ENCODE results near the gene CSNK1G2. TPM values are rescaled to one million over a fixed set of nuclear protein-coding genes. Genes with fewer than 3 reads are reported as not detected.

The CSNK1G2 gene
- total and polyA plus RNA-seq, 2 experiments from 2014 or later, result 56.8 to 82.5 TPM

GRCh38 chr19:1954532-1954933, 13.6 kb downstream of the CSNK1G2 start:
- peaks cover 80% of the 10 kb centered on the region for H3K79me2 ChIP-seq
- no peaks in the 10 kb centered on the region for H3K9me3 ChIP-seq (ENCODE audit: low read depth)
- WGBS (ENCODE audit: low lambda C conversion rate, missing lambda C conversion rate), result 95% methylated on average over 14 of the region's 15 CpGs
- H3K4me1 ChIP-seq (ENCODE audit: insufficient read depth), result no peaks in the 10 kb centered on the region
- H3K9me2 ChIP-seq (replicated peaks; ENCODE audit: insufficient read depth), result no peaks in the 10 kb centered on the region
- no peak overlapping the region for H3K4me2 ChIP-seq
- DNase-seq (ENCODE audit: low spot score), result no peak
- no peak overlapping the region for H3K4me3 ChIP-seq
- H3K36me3 ChIP-seq (replicated peaks; ENCODE audit: insufficient read depth, low read depth), result no peaks in the 10 kb centered on the region
- no peak overlapping the region for H3K27ac ChIP-seq
- no peak overlapping the region for H2AFZ ChIP-seq
- peaks cover 56% of the 10 kb centered on the region for H4K20me1 ChIP-seq (ENCODE audit: insufficient read depth, poor library complexity, severe bottlenecking)
- H3K27me3 ChIP-seq, result no peaks in the 10 kb centered on the region
- no peak for TF ChIP-seq EZH2phosphoT487 (IDR thresholded peaks at IDR 0.05; ENCODE audit: low read depth, severe bottlenecking, unreplicated experiment)

DNA sequence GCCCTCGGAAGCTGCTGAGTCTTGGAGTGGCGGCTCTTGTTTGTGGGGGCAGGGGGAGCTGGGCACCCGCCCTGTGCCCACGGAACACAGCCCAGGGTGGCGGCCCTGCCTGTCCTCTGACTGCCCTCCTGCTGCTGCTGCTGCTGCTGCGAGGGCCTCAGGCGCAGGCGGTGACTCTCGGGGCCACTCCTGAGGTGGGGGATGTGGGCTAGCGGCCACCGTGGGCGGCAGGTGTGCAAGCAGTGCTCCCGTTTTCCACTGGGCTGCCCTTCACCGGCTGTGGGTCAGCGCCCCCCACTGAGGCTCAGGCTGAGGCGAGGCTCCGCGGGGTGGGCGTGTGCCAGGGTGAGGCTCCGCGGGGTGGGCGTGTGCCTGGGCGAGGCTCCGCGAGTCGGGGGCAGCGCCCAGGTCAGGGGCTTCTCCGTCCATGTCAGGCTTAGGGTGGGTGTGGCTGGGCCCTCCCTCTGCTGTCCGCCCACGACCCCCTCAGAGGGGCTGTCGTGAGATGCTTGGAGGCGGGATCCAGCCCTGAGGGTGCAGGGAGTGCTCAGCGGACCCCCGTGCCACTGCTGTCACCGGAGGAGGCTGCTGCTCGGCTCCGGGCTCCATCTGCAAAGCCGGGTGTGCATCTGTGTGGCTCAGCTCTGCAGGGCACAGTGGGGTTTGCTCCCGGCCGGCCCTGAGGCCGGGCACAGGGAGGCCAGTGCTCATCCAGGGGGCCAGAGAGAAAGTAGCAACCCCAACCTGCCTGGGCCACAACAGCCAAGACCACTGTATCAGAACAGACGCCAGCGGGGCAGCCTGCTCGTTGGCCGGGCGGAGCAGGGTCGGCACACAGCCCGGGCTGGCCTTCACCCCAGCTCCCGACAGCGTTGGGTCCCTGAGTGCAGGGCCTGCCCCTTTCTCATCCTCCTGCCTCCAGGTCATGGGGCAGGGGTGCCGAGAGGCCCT, 14.5 kb downstream of the CSNK1G2 start:
- H3K36me3 ChIP-seq (replicated peaks; ENCODE audit: insufficient read depth, low read depth), result no peaks in the 10 kb centered on the region
- H3K4me1 ChIP-seq (ENCODE audit: insufficient read depth), result no peaks in the 10 kb centered on the region
- no peak for TF ChIP-seq EZH2phosphoT487 (IDR thresholded peaks at IDR 0.05; ENCODE audit: low read depth, severe bottlenecking, unreplicated experiment)
- TF ChIP-seq, protein P1, sequence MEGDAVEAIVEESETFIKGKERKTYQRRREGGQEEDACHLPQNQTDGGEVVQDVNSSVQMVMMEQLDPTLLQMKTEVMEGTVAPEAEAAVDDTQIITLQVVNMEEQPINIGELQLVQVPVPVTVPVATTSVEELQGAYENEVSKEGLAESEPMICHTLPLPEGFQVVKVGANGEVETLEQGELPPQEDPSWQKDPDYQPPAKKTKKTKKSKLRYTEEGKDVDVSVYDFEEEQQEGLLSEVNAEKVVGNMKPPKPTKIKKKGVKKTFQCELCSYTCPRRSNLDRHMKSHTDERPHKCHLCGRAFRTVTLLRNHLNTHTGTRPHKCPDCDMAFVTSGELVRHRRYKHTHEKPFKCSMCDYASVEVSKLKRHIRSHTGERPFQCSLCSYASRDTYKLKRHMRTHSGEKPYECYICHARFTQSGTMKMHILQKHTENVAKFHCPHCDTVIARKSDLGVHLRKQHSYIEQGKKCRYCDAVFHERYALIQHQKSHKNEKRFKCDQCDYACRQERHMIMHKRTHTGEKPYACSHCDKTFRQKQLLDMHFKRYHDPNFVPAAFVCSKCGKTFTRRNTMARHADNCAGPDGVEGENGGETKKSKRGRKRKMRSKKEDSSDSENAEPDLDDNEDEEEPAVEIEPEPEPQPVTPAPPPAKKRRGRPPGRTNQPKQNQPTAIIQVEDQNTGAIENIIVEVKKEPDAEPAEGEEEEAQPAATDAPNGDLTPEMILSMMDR (IDR thresholded peaks at IDR 0.05; ENCODE audit: poor library complexity), result no peak
- TF ChIP-seq EZH2 (IDR thresholded peaks at IDR 0.05; ENCODE audit: borderline replicate concordance), result no peak
- H2AFZ ChIP-seq, result no peak overlapping the region
- H3K9me2 ChIP-seq (replicated peaks; ENCODE audit: insufficient read depth), result no peaks in the 10 kb centered on the region
- DNase-seq (ENCODE audit: low spot score), result no peak
- peaks cover 79% of the 10 kb centered on the region for H3K79me2 ChIP-seq
- no peaks in the 10 kb centered on the region for H3K9me3 ChIP-seq (ENCODE audit: low read depth)
- H3K27me3 ChIP-seq, result no peaks in the 10 kb centered on the region
- peaks cover 59% of the 10 kb centered on the region for H4K20me1 ChIP-seq (ENCODE audit: insufficient read depth, poor library complexity, severe bottlenecking)
- no peak overlapping the region for H3K4me3 ChIP-seq
- 88% methylated on average over 30 of the region's 51 CpGs for WGBS (ENCODE audit: low lambda C conversion rate, missing lambda C conversion rate)
- H3K27ac ChIP-seq, result no peak overlapping the region
- H3K4me2 ChIP-seq, result no peak overlapping the region

GRCh38 chr19:1956122-1956494, 15.1 kb downstream of the CSNK1G2 start:
- Histone ChIP-seq H3K4me2 (no peak overlapping the region), H2AFZ (no peak overlapping the region), H3K36me3 (replicated peaks; ENCODE audit: insufficient read depth, low read depth) (no peaks in the 10 kb centered on the region), H3K4me1 (ENCODE audit: insufficient read depth) (no peaks in the 10 kb centered on the region), H3K27ac (no peak overlapping the region), H4K20me1 (ENCODE audit: insufficient read depth, poor library complexity, severe bottlenecking) (peaks cover 64% of the 10 kb centered on the region), H3K79me2 (peaks cover 77% of the 10 kb centered on the region), H3K4me3 (no peak overlapping the region), H3K27me3 (no peaks in the 10 kb centered on the region), H3K9me2 (replicated peaks; ENCODE audit: insufficient read depth) (no peaks in the 10 kb centered on the region), H3K9me3 (ENCODE audit: low read depth) (no peaks in the 10 kb centered on the region)
- 94% methylated on average over 12 of the region's 12 CpGs for WGBS (ENCODE audit: low lambda C conversion rate, missing lambda C conversion rate)
- DNase-seq (ENCODE audit: low spot score), result no peak
- TF ChIP-seq EZH2 (IDR thresholded peaks at IDR 0.05; ENCODE audit: borderline replicate concordance) (no peak), EZH2phosphoT487 (IDR thresholded peaks at IDR 0.05; ENCODE audit: low read depth, severe bottlenecking, unreplicated experiment) (no peak)
- TF ChIP-seq, protein P1 (IDR thresholded peaks at IDR 0.05; ENCODE audit: poor library complexity), result no peak

GRCh38 chr19:1956868-1957492, 16.0 kb downstream of the CSNK1G2 start:
- no peak for DNase-seq (ENCODE audit: low spot score)
- no peak overlapping the region for H3K27ac ChIP-seq
- H3K4me1 ChIP-seq (ENCODE audit: insufficient read depth), result no peaks in the 10 kb centered on the region
- peaks cover 63% of the 10 kb centered on the region for H4K20me1 ChIP-seq (ENCODE audit: insufficient read depth, poor library complexity, severe bottlenecking)
- H3K4me2 ChIP-seq, result no peak overlapping the region
- H3K79me2 ChIP-seq, result peaks cover 75% of the 10 kb centered on the region
- no peaks in the 10 kb centered on the region for H3K27me3 ChIP-seq
- H3K4me3 ChIP-seq, result no peak overlapping the region
- H3K9me3 ChIP-seq (ENCODE audit: low read depth), result no peaks in the 10 kb centered on the region
- 92% methylated on average over 26 of the region's 28 CpGs for WGBS (ENCODE audit: low lambda C conversion rate, missing lambda C conversion rate)
- no peaks in the 10 kb centered on the region for H3K36me3 ChIP-seq (replicated peaks; ENCODE audit: insufficient read depth, low read depth)
- TF ChIP-seq, protein P1 (IDR thresholded peaks at IDR 0.05; ENCODE audit: poor library complexity), result no peak
- TF ChIP-seq EZH2phosphoT487 (IDR thresholded peaks at IDR 0.05; ENCODE audit: low read depth, severe bottlenecking, unreplicated experiment) (no peak), EZH2 (IDR thresholded peaks at IDR 0.05; ENCODE audit: borderline replicate concordance) (no peak)
- H2AFZ ChIP-seq, result no peak overlapping the region
- no peaks in the 10 kb centered on the region for H3K9me2 ChIP-seq (replicated peaks; ENCODE audit: insufficient read depth)

Measured in hepatocyte (in vitro differentiated cells).